Endothelial cell of umbilical vein (primary cell): ENCODE data around the gene SYNE3. TPM values are rescaled to one million over a fixed set of nuclear protein-coding genes. Genes with fewer than 3 reads are reported as not detected.

Experiments used
- BruUV-seq: library from RNA; stranded (reverse); fragments of 400-500 nt; replicated peaks from 2 replicates; lab custom pipeline; 2021; lab: Mats Ljungman, UMichigan
- CTCF ChIA-PET: fragments of 300-600, 350-600 bp; sonication (Branson Sonifier 250); formaldehyde crosslinking; loops from one replicate; lab custom pipeline; 2021; ENCODE audit warnings: antibody characterized with exemption, inconsistent platforms; lab: Charles Lee
- POLR2A ChIA-PET: fragments of 300-600, 350-600 bp; sonication (Branson Sonifier 250); formaldehyde crosslinking; loops from one replicate; lab custom pipeline; 2021; ENCODE audit warnings: antibody characterized with exemption, inconsistent platforms; lab: Charles Lee
- DNase-seq: peaks from one replicate; pipeline ENCODE4 v3.0.0-alpha.2; 2011; ENCODE audit warnings: low read depth, low spot score
- FAIRE-seq: peaks from 2 replicates; lab custom pipeline; 2011; peaks lifted over from hg19 to GRCh38; lab: Jason Lieb, UNC
- H2AFZ ChIP-seq: 2 replicates; pipeline ENCODE4 v1.6.0; 2012; ENCODE audit warnings: low read depth, low read length, control low read depth, inconsistent platforms
- H3K27ac ChIP-seq: 2 replicates; pipeline ENCODE4 v1.5.1; 2011; ENCODE audit warnings: low read depth, mild to moderate bottlenecking, control low read depth, low read length, moderate library complexity; ENCODE audit not compliant: insufficient read depth
- H3K27me3 ChIP-seq, 2 experiments: 2 replicates each; pipeline versions ENCODE4 v1.6.0 to v1.6.1; 2011; ENCODE audit warnings: low read length in 2 of 2, mixed read lengths in 1 of 2; ENCODE audit not compliant: control insufficient read depth in 2 of 2, insufficient read depth in 2 of 2
- H3K36me3 ChIP-seq, 2 experiments: 2 replicates in 1 of 2; 3 replicates in 1 of 2; pipeline ENCODE4 v1.5.1; 2011; ENCODE audit warnings: low read length in 2 of 2, mild to moderate bottlenecking in 1 of 2, moderate library complexity in 1 of 2; ENCODE audit not compliant: control insufficient read depth in 2 of 2, insufficient read depth in 2 of 2; ENCODE audit errors: extremely low read depth in 1 of 2
- H3K4me1 ChIP-seq: 3 replicates; pipeline ENCODE4 v1.5.1; 2011; ENCODE audit warnings: mild to moderate bottlenecking, low read length; ENCODE audit not compliant: control insufficient read depth, insufficient read depth; ENCODE audit errors: extremely low read depth
- H3K4me2 ChIP-seq: 2 replicates; pipeline ENCODE4 v1.6.1; 2011; ENCODE audit warnings: low read length, control low read depth, mixed read lengths; ENCODE audit not compliant: insufficient read depth
- H3K4me3 ChIP-seq, 3 experiments: fragments of 200-600 bp in 1 of 3; sonication (generic), shearing (Covaris generic) in 1 of 3; replicated peaks in 1 of 3; 2 replicates each; pipeline ENCODE4 v1.5.1; 2011 to 2016; ENCODE audit warnings: control low read depth in 3 of 3, low read length in 3 of 3, mild to moderate bottlenecking in 2 of 3, inconsistent platforms in 1 of 3, low read depth in 1 of 3, moderate library complexity in 1 of 3; ENCODE audit not compliant: insufficient read depth in 1 of 3
- H3K79me2 ChIP-seq: 2 replicates; pipeline ENCODE4 v1.6.0; 2012; ENCODE audit warnings: low read length, inconsistent platforms; ENCODE audit not compliant: control insufficient read depth, insufficient read depth
- H3K9ac ChIP-seq: replicated peaks from 2 replicates; pipeline ENCODE3; 2011; ENCODE audit warnings: low read length, control low read depth; ENCODE audit not compliant: insufficient read depth; ENCODE audit errors: extremely low read depth
- H3K9me1 ChIP-seq: replicated peaks from 3 replicates; pipeline ENCODE4 v1.6.0; 2011; ENCODE audit warnings: mild to moderate bottlenecking, low read length; ENCODE audit not compliant: control insufficient read depth, insufficient read depth; ENCODE audit errors: extremely low read depth
- H3K9me3 ChIP-seq: replicated peaks from 2 replicates; pipeline ENCODE4 v1.5.1; 2012; ENCODE audit warnings: low read length, inconsistent platforms; ENCODE audit not compliant: control insufficient read depth, insufficient read depth
- H4K20me1 ChIP-seq: replicated peaks from 2 replicates; pipeline ENCODE3; 2011; ENCODE audit warnings: mild to moderate bottlenecking, low read length; ENCODE audit not compliant: control insufficient read depth, insufficient read depth; ENCODE audit errors: extremely low read depth
- CTCF ChIP-seq, 2 donors: IDR thresholded peaks; 1 replicate in 1 of 2; 2 replicates in 1 of 2; pipeline ENCODE4 v1.5.1; 2011; ENCODE audit warnings: low read length in 2 of 2, mild to moderate bottlenecking in 2 of 2, moderate library complexity in 2 of 2, control low read depth in 1 of 2, inconsistent platforms in 1 of 2, low read depth in 1 of 2; ENCODE audit not compliant: insufficient read depth in 1 of 2; ENCODE audit errors: extremely low read depth in 1 of 2
- EZH2 ChIP-seq: IDR thresholded peaks from 2 replicates; pipeline ENCODE4 v1.6.1; 2012; ENCODE audit warnings: borderline replicate concordance, low read depth, mild to moderate bottlenecking, moderate library complexity, low read length, inconsistent platforms; ENCODE audit not compliant: severe bottlenecking
- FOS ChIP-seq: IDR thresholded peaks from 2 replicates; pipeline ENCODE4 v1.6.1; 2011; ENCODE audit warnings: mild to moderate bottlenecking, low read length, moderate library complexity, borderline replicate concordance; ENCODE audit not compliant: insufficient read depth
- GATA2 ChIP-seq: IDR thresholded peaks from 2 replicates; pipeline ENCODE4 v1.7.0; 2011; ENCODE audit warnings: low read depth, mild to moderate bottlenecking, moderate library complexity, mixed read lengths, low read length; ENCODE audit not compliant: insufficient read length, insufficient read depth
- JUN ChIP-seq: IDR thresholded peaks from 2 replicates; pipeline ENCODE4 v1.6.1; 2011; ENCODE audit warnings: borderline replicate concordance, low read depth; ENCODE audit not compliant: insufficient read length, insufficient read depth
- MAX ChIP-seq: IDR thresholded peaks from 2 replicates; pipeline ENCODE4 v1.6.1; 2011; ENCODE audit not compliant: insufficient read depth, insufficient read length
- MYC ChIP-seq: IDR thresholded peaks from one replicate; pipeline ENCODE4 v1.6.1; 2011; ENCODE audit warnings: mild to moderate bottlenecking, low read depth, low read length
- POLR2A ChIP-seq: IDR thresholded peaks from 2 replicates; pipeline ENCODE4 v1.6.1; 2012; ENCODE audit warnings: low read depth, mild to moderate bottlenecking, control low read depth, low read length
- POLR2AphosphoS5 ChIP-seq: IDR thresholded peaks from 2 replicates; pipeline ENCODE4 v1.6.1; 2012; ENCODE audit warnings: low read depth, mild to moderate bottlenecking, control low read depth, low read length, moderate library complexity; ENCODE audit not compliant: insufficient read depth
- dilution Hi-C: fragments of 300-500 bp; cut with MboI; formaldehyde crosslinking; loops from one replicate; pipeline ENCODE4 v1.15.0; 2019; ENCODE audit warnings: low sequenced_read_pairs; ENCODE audit not compliant: extremely low pct_ligation_motif_present
- intact Hi-C: fragments of 100-400 bp; cut with micrococcal nuclease; formaldehyde crosslinking; loops from one replicate; pipeline ENCODE4 v1.10.0; 2022
- polyA plus RNA-seq, 4 experiments: library from polyadenylated mRNA; depleted of rRNA in 3 of 4; stranded (reverse) in 3 of 4; unstranded in 1 of 4; fragments of >200 nt; gene quantifications; 2 replicates each; pipeline versions ENCODE4 v1.2.1 to v1.2.3, GENCODE V29; 2011 to 2012; ENCODE audit warnings: missing spikeins in 1 of 4
- total RNA-seq: library from RNA; stranded (reverse); gene quantifications from 2 replicates; pipeline ENCODE4 v1.2.3, GENCODE V29; 2021

Gene SYNE3
- total and polyA plus RNA-seq, 2 donors (not counting 3 experiments of a cell fraction or from before 2014, with no cell fraction given), result 3.0 to 18.8 TPM

GRCh38 chr14:95535226-95536021 is 19.0 kb upstream of the SYNE3 start:
- peak; percentile 38 for FAIRE-seq
- dilution Hi-C loops, result no loop called here
- intact Hi-C loops, result loop anchor here (10.0 kb wide), 2 partner anchors 271 to 969 kb away; partner anchors contain the start of gene PAPOLA
- no TSS peak for BruUV-seq
- TF ChIP-seq JUN, result no peak
- TF ChIP-seq CTCF (IDR thresholded peaks at IDR 0.05; ENCODE audit: extremely low read depth in 1 of 2, insufficient read depth in 1 of 2, low read depth in 1 of 2, low read length in 2 of 2), result no peak
- TF ChIP-seq POLR2AphosphoS5, result no peak
- no peak for TF ChIP-seq MYC
- TF ChIP-seq EZH2, result no peak
- no peak for TF ChIP-seq FOS
- TF ChIP-seq MAX, result no peak
- TF ChIP-seq GATA2, result no peak
- TF ChIP-seq POLR2A, result no peak
- H4K20me1 ChIP-seq, result no peaks in the 10 kb centered on the region
- ChIA-PET CTCF (interaction anchor here (0.7 to 4.6 kb wide), 5 partner anchors 8 to 93 kb away, joined by 3 to 33 read pairs (median 5); no protein-coding TSS in a partner anchor), POLR2A (interaction anchor here (1.3 to 1.8 kb wide), 2 partner anchors 11 to 12 kb away, joined by 3 to 6 read pairs; no protein-coding TSS in a partner anchor)
- peak overlapping the region; percentile 71 for H2AFZ ChIP-seq
- no peaks in the 10 kb centered on the region for H3K36me3 ChIP-seq
- peaks cover 84% of the 10 kb centered on the region for H3K79me2 ChIP-seq
- no peaks in the 10 kb centered on the region for H3K9me1 ChIP-seq
- H3K4me1 ChIP-seq, result peaks cover 50% of the 10 kb centered on the region
- peak overlapping the region; percentile 70 to 78 (median 71) for H3K4me3 ChIP-seq
- no peaks in the 10 kb centered on the region for H3K27me3 ChIP-seq
- H3K9ac ChIP-seq, result peak overlapping the region; percentile 40
- H3K4me2 ChIP-seq, result peak overlapping the region; percentile 85
- peak overlapping the region; percentile 27 for H3K27ac ChIP-seq
- no peaks in the 10 kb centered on the region for H3K9me3 ChIP-seq
- peak; percentile 32 for DNase-seq
